PC-3 (cell line): ENCODE measurements around the gene HECTD1. TPM values are rescaled to one million over a fixed set of nuclear protein-coding genes. Genes with fewer than 3 reads are reported as not detected.
A peak's percentile ranks its signal among the peaks of the same experiment; 100 is the strongest.

Experiments
- ATAC-seq: fragments of 200-7000 bp; cut with Tn5 transposase; 2 replicates; pipeline ENCODE4 v1.9.1; 2020; ENCODE audit warnings: mild to moderate bottlenecking, moderate library complexity
- BruUV-seq: library from RNA; stranded (reverse); fragments of 400-500 nt; replicated peaks from 2 replicates; lab custom pipeline; 2021; lab: Mats Ljungman, UMichigan
- CTCF ChIA-PET: fragments of 300-600 bp; sonication (Branson Sonifier 250); formaldehyde crosslinking; loops from one replicate; lab custom pipeline; 2022; ENCODE audit warnings: antibody characterized with exemption; lab: Charles Lee
- POLR2A ChIA-PET: fragments of 300-600 bp; sonication (Branson Sonifier 250); formaldehyde crosslinking; loops from one replicate; lab custom pipeline; 2022; ENCODE audit warnings: antibody characterized with exemption; ENCODE audit not compliant: unreplicated experiment; lab: Charles Lee
- DNase-seq: peaks from one replicate; pipeline ENCODE4 v3.0.0-alpha.2; 2015
- H2AFZ ChIP-seq: fragments of 300-600 bp; sonication (generic); 2 replicates; pipeline ENCODE4 v1.6.0; 2016; ENCODE audit warnings: antibody characterized with exemption, low read length
- H3F3A ChIP-seq: fragments of 300-600 bp; sonication (generic); one replicate; pipeline ENCODE4 v1.6.0; 2017; ENCODE audit warnings: antibody characterized with exemption, low read length, control low read depth, mild to moderate bottlenecking; ENCODE audit not compliant: unreplicated experiment
- H3K27ac ChIP-seq: fragments of 300-600 bp; sonication (generic); 2 replicates; pipeline ENCODE4 v1.5.1; 2016; ENCODE audit warnings: mild to moderate bottlenecking, low read length
- H3K27me3 ChIP-seq: fragments of 300-600 bp; sonication (generic); 2 replicates; pipeline ENCODE4 v1.6.1; 2016; ENCODE audit warnings: low read length, mixed read lengths
- H3K36me3 ChIP-seq: fragments of 300-600 bp; sonication (generic); 2 replicates; pipeline ENCODE4 v1.6.1; 2016; ENCODE audit warnings: low read depth, mixed run types, low read length, mixed read lengths
- H3K4me1 ChIP-seq: fragments of 300-600 bp; sonication (generic); 2 replicates; pipeline ENCODE4 v1.5.1; 2016; ENCODE audit warnings: low read length; ENCODE audit not compliant: insufficient read depth
- H3K4me2 ChIP-seq: fragments of 300-600 bp; sonication (generic); 2 replicates; pipeline ENCODE4 v1.6.0; 2016; ENCODE audit warnings: low read length
- H3K4me3 ChIP-seq: fragments of 300-600 bp; sonication (generic); 2 replicates; pipeline ENCODE4 v1.5.1; 2016; ENCODE audit warnings: mild to moderate bottlenecking, low read length, mixed read lengths
- H3K79me2 ChIP-seq: fragments of 300-600 bp; sonication (generic); 2 replicates; pipeline ENCODE4 v1.6.1; 2017; ENCODE audit warnings: low read length, mixed read lengths
- H3K9ac ChIP-seq: fragments of 300-600 bp; sonication (generic); 2 replicates; pipeline ENCODE4 v1.6.0; 2016; ENCODE audit warnings: mild to moderate bottlenecking, low read length
- H3K9me2 ChIP-seq: fragments of 300-600 bp; sonication (generic); replicated peaks from 2 replicates; pipeline ENCODE4 v1.6.1; 2016; ENCODE audit warnings: mixed run types, low read length, mixed read lengths
- H3K9me3 ChIP-seq: fragments of 300-600 bp; sonication (generic); 2 replicates; pipeline ENCODE4 v1.6.1; 2016; ENCODE audit warnings: low read length, mixed read lengths
- H4K20me1 ChIP-seq: fragments of 300-600 bp; sonication (generic); 2 replicates; pipeline ENCODE4 v1.6.1; 2016; ENCODE audit warnings: low read length, mixed read lengths
- EZH2 ChIP-seq: fragments of 300-600 bp; sonication (generic); IDR thresholded peaks from one replicate; pipeline ENCODE4 v1.6.1; 2017; ENCODE audit warnings: antibody characterized with exemption, mild to moderate bottlenecking, low read length; ENCODE audit not compliant: unreplicated experiment
- EZH2phosphoT487 ChIP-seq: fragments of 300-600 bp; sonication (generic); IDR thresholded peaks from 2 replicates; pipeline ENCODE4 v1.6.1; 2018; ENCODE audit warnings: mild to moderate bottlenecking, antibody characterized with exemption, low read length, borderline replicate concordance
- intact Hi-C: fragments of 100-400 bp; cut with micrococcal nuclease; formaldehyde crosslinking; loops from 2 replicates; pipeline ENCODE4 v1.9.0; 2023
- total RNA-seq: library from RNA; depleted of rRNA; stranded (reverse); fragments of >200 nt; gene quantifications from 2 replicates; pipeline ENCODE4 v1.2.3, GENCODE V29; 2014
- TF ChIP-seq, protein P1 (sequence below): fragments of 300-600 bp; sonication (generic); conservative IDR thresholded peaks from 2 replicates; pipeline ENCODE4 v1.5.1; 2017; ENCODE audit warnings: antibody characterized with exemption, low read depth, mild to moderate bottlenecking, low read length

HECTD1 gene
- total RNA-seq, 1 experiment from 2014 or later: 152 TPM

- no TSS peak for BruUV-seq
- Histone ChIP-seq H3K4me2 (no peak overlapping the region), H3K4me1 (peaks cover 22% of the 10 kb centered on the region), H3K9me2 (no peaks in the 10 kb centered on the region), H3K27me3 (no peaks in the 10 kb centered on the region), H3F3A (no peaks in the 10 kb centered on the region), H3K36me3 (no peaks in the 10 kb centered on the region), H3K27ac (no peak overlapping the region), H3K79me2 (no peaks in the 10 kb centered on the region), H4K20me1 (no peaks in the 10 kb centered on the region), H3K4me3 (no peak overlapping the region), H3K9ac (no peak overlapping the region), H3K9me3 (no peaks in the 10 kb centered on the region), H2AFZ (0 out of 2 replicates have a peak overlapping the region, but pooled peaks have one; percentile 9)
- ChIA-PET POLR2A (no interaction called here), CTCF (no interaction called here)
- no peak for ATAC-seq
- no peak for DNase-seq
- TF ChIP-seq, protein P1, sequence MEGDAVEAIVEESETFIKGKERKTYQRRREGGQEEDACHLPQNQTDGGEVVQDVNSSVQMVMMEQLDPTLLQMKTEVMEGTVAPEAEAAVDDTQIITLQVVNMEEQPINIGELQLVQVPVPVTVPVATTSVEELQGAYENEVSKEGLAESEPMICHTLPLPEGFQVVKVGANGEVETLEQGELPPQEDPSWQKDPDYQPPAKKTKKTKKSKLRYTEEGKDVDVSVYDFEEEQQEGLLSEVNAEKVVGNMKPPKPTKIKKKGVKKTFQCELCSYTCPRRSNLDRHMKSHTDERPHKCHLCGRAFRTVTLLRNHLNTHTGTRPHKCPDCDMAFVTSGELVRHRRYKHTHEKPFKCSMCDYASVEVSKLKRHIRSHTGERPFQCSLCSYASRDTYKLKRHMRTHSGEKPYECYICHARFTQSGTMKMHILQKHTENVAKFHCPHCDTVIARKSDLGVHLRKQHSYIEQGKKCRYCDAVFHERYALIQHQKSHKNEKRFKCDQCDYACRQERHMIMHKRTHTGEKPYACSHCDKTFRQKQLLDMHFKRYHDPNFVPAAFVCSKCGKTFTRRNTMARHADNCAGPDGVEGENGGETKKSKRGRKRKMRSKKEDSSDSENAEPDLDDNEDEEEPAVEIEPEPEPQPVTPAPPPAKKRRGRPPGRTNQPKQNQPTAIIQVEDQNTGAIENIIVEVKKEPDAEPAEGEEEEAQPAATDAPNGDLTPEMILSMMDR: no peak
- TF ChIP-seq EZH2phosphoT487 (no peak), EZH2 (no peak)
- intact Hi-C loops: no loop called here
Measured at GRCh38 chr14:31241450-31242114, 34.0 kb upstream of the HECTD1 start.

- Histone ChIP-seq H3K27me3 (no peaks in the 10 kb centered on the region), H3K36me3 (no peaks in the 10 kb centered on the region), H3K27ac (no peak overlapping the region), H3K4me2 (no peak overlapping the region), H3K9me2 (no peaks in the 10 kb centered on the region), H2AFZ (no peak overlapping the region), H3K9ac (no peak overlapping the region), H3K4me3 (no peak overlapping the region), H4K20me1 (no peaks in the 10 kb centered on the region), H3K9me3 (no peaks in the 10 kb centered on the region), H3K4me1 (peaks cover 20% of the 10 kb centered on the region), H3F3A (no peaks in the 10 kb centered on the region), H3K79me2 (no peaks in the 10 kb centered on the region)
- DNase-seq (no peak), ATAC-seq (no peak)
- BruUV-seq: no TSS peak
- intact Hi-C loops: no loop called here
- TF ChIP-seq, protein P1: no peak
- no peak for TF ChIP-seq EZH2
- no peak for TF ChIP-seq EZH2phosphoT487
- POLR2A ChIA-PET: no interaction called here
- CTCF ChIA-PET: no interaction called here
Measured at GRCh38 chr14:31239741-31240140, 32.1 kb upstream of the HECTD1 start.

GRCh38 chr14:31235462-31235861, 27.9 kb upstream of the HECTD1 start:
- no peak for ATAC-seq
- Histone ChIP-seq H3F3A (no peaks in the 10 kb centered on the region), H3K36me3 (no peaks in the 10 kb centered on the region), H3K9me3 (no peaks in the 10 kb centered on the region), H4K20me1 (no peaks in the 10 kb centered on the region), H2AFZ (no peak overlapping the region), H3K9me2 (no peaks in the 10 kb centered on the region), H3K27ac (no peak overlapping the region), H3K4me3 (no peak overlapping the region), H3K9ac (no peak overlapping the region), H3K79me2 (no peaks in the 10 kb centered on the region), H3K4me2 (no peak overlapping the region), H3K27me3 (no peaks in the 10 kb centered on the region), H3K4me1 (peaks cover 12% of the 10 kb centered on the region)
- intact Hi-C loops: no loop called here
- ChIA-PET CTCF (no interaction called here), POLR2A (interaction anchor here (0.7 kb wide), 1 partner anchor 20 kb away, joined by 4 read pairs; no protein-coding TSS in a partner anchor)
- TF ChIP-seq, protein P1: no peak
- TF ChIP-seq EZH2 (no peak), EZH2phosphoT487 (no peak)
- no TSS peak for BruUV-seq
- DNase-seq: no peak
